ENCODE data around the gene ADAMTSL1.

DNA sequence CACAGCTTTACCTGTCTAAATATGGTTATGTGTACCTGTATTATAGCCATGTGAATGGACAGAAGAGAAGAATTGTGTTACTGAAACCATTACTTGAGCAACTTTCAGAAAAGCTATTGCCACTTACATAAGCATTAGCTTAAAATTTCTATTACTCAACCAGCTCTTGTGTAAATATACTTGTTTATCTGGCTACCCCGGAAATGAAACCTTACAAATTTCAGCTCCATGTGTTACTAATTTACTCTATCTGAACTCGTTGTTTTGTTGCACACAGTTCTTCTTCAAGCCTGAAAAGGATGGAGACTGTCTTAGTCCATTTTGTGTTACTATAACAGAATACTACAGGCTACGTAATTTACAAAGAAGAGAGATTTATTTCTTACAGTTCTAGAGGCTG is 22.5 kb upstream of the ADAMTSL1 start:
- no peak for TF ChIP-seq TAF1 (conservative IDR thresholded peaks at IDR 0.05)
- TF ChIP-seq, protein P1, sequence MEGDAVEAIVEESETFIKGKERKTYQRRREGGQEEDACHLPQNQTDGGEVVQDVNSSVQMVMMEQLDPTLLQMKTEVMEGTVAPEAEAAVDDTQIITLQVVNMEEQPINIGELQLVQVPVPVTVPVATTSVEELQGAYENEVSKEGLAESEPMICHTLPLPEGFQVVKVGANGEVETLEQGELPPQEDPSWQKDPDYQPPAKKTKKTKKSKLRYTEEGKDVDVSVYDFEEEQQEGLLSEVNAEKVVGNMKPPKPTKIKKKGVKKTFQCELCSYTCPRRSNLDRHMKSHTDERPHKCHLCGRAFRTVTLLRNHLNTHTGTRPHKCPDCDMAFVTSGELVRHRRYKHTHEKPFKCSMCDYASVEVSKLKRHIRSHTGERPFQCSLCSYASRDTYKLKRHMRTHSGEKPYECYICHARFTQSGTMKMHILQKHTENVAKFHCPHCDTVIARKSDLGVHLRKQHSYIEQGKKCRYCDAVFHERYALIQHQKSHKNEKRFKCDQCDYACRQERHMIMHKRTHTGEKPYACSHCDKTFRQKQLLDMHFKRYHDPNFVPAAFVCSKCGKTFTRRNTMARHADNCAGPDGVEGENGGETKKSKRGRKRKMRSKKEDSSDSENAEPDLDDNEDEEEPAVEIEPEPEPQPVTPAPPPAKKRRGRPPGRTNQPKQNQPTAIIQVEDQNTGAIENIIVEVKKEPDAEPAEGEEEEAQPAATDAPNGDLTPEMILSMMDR (IDR thresholded peaks at IDR 0.05; ENCODE audit: low read depth, low read length, missing input control), result no peak
- TF ChIP-seq, protein P2, sequence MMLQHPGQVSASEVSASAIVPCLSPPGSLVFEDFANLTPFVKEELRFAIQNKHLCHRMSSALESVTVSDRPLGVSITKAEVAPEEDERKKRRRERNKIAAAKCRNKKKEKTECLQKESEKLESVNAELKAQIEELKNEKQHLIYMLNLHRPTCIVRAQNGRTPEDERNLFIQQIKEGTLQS (IDR thresholded peaks at IDR 0.05), result no peak
- TF ChIP-seq RAD21 (IDR thresholded peaks at IDR 0.05), result peak; percentile 25
- TF ChIP-seq YY1 (IDR thresholded peaks at IDR 0.05), result peak; percentile 46
- peak; percentile 28 to 74 for TF ChIP-seq RXRA (IDR thresholded peaks at IDR 0.05)
- TF ChIP-seq EGR1 (IDR thresholded peaks at IDR 0.05; ENCODE audit: low read depth in 2 of 2), result no peak
- TF ChIP-seq, protein P3, sequence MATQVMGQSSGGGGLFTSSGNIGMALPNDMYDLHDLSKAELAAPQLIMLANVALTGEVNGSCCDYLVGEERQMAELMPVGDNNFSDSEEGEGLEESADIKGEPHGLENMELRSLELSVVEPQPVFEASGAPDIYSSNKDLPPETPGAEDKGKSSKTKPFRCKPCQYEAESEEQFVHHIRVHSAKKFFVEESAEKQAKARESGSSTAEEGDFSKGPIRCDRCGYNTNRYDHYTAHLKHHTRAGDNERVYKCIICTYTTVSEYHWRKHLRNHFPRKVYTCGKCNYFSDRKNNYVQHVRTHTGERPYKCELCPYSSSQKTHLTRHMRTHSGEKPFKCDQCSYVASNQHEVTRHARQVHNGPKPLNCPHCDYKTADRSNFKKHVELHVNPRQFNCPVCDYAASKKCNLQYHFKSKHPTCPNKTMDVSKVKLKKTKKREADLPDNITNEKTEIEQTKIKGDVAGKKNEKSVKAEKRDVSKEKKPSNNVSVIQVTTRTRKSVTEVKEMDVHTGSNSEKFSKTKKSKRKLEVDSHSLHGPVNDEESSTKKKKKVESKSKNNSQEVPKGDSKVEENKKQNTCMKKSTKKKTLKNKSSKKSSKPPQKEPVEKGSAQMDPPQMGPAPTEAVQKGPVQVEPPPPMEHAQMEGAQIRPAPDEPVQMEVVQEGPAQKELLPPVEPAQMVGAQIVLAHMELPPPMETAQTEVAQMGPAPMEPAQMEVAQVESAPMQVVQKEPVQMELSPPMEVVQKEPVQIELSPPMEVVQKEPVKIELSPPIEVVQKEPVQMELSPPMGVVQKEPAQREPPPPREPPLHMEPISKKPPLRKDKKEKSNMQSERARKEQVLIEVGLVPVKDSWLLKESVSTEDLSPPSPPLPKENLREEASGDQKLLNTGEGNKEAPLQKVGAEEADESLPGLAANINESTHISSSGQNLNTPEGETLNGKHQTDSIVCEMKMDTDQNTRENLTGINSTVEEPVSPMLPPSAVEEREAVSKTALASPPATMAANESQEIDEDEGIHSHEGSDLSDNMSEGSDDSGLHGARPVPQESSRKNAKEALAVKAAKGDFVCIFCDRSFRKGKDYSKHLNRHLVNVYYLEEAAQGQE (IDR thresholded peaks at IDR 0.05), result no peak
- TF ChIP-seq HNF4G (IDR thresholded peaks at IDR 0.05), result no peak
- TF ChIP-seq, protein P4, sequence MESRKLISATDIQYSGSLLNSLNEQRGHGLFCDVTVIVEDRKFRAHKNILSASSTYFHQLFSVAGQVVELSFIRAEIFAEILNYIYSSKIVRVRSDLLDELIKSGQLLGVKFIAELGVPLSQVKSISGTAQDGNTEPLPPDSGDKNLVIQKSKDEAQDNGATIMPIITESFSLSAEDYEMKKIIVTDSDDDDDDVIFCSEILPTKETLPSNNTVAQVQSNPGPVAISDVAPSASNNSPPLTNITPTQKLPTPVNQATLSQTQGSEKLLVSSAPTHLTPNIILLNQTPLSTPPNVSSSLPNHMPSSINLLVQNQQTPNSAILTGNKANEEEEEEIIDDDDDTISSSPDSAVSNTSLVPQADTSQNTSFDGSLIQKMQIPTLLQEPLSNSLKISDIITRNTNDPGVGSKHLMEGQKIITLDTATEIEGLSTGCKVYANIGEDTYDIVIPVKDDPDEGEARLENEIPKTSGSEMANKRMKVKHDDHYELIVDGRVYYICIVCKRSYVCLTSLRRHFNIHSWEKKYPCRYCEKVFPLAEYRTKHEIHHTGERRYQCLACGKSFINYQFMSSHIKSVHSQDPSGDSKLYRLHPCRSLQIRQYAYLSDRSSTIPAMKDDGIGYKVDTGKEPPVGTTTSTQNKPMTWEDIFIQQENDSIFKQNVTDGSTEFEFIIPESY (IDR thresholded peaks at IDR 0.05), result peak; percentile 44
- TF ChIP-seq HNF4A (conservative IDR thresholded peaks at IDR 0.05), result peak; percentile 55 to 75
